ENCODE results near the gene SAMM50.

Gene SAMM50

GRCh38 chr22:43955040-43955882 lies at the start of gene SAMM50:
SAMM50 (plus strand) TSS chr22:43955442; CDS start chr22:43955578, 136 bp downstream.
- in situ Hi-C loops (cut with HindIII; ENCODE audit: low sequenced_read_pairs), result no loop called here

GRCh38 chr22:43905681-43906080 lies 49.6 kb upstream of the SAMM50 start:
- in situ Hi-C loops (cut with HindIII; ENCODE audit: low sequenced_read_pairs), result no loop called here

GRCh38 chr22:43909708-43910107 lies 45.5 kb upstream of the SAMM50 start:
- in situ Hi-C loops (cut with HindIII; ENCODE audit: low sequenced_read_pairs), result no loop called here

- in situ Hi-C loops (cut with HindIII; ENCODE audit: low sequenced_read_pairs), result no loop called here
Observed at GRCh38 chr22:43910178-43910695, 45.0 kb upstream of the SAMM50 start.

GRCh38 chr22:43911351-43911750 lies 43.9 kb upstream of the SAMM50 start:
- in situ Hi-C loops (cut with HindIII; ENCODE audit: low sequenced_read_pairs), result no loop called here

- in situ Hi-C loops (cut with HindIII; ENCODE audit: low sequenced_read_pairs), result no loop called here
Observed at GRCh38 chr22:43917521-43917920, 37.7 kb upstream of the SAMM50 start.

GRCh38 chr22:43919106-43919973 lies 35.9 kb upstream of the SAMM50 start:
- in situ Hi-C loops (cut with HindIII; ENCODE audit: low sequenced_read_pairs), result no loop called here

GRCh38 chr22:43921370-43921769 lies 33.9 kb upstream of the SAMM50 start:
- in situ Hi-C loops (cut with HindIII; ENCODE audit: low sequenced_read_pairs), result no loop called here

GRCh38 chr22:43922123-43922522 lies 33.1 kb upstream of the SAMM50 start:
- in situ Hi-C loops (cut with HindIII; ENCODE audit: low sequenced_read_pairs), result no loop called here

GRCh38 chr22:43923191-43923590 lies 32.1 kb upstream of the SAMM50 start:
- in situ Hi-C loops (cut with HindIII; ENCODE audit: low sequenced_read_pairs), result no loop called here

GRCh38 chr22:43923631-43924464 lies 31.4 kb upstream of the SAMM50 start, which contains the start of gene PNPLA3:
PNPLA3 (plus strand) TSS chr22:43923805; CDS start chr22:43923912, 107 bp downstream.
- in situ Hi-C loops (cut with HindIII; ENCODE audit: low sequenced_read_pairs), result no loop called here

GRCh38 chr22:43924877-43925276 lies 30.4 kb upstream of the SAMM50 start:
- in situ Hi-C loops (cut with HindIII; ENCODE audit: low sequenced_read_pairs), result no loop called here

GRCh38 chr22:43925433-43926348 lies 29.6 kb upstream of the SAMM50 start:
- in situ Hi-C loops (cut with HindIII; ENCODE audit: low sequenced_read_pairs), result no loop called here

- in situ Hi-C loops (cut with HindIII; ENCODE audit: low sequenced_read_pairs), result no loop called here
Observed at GRCh38 chr22:43926349-43926710, 28.9 kb upstream of the SAMM50 start.

GRCh38 chr22:43928468-43928867 lies 26.8 kb upstream of the SAMM50 start:
- in situ Hi-C loops (cut with HindIII; ENCODE audit: low sequenced_read_pairs), result no loop called here

- in situ Hi-C loops (cut with HindIII; ENCODE audit: low sequenced_read_pairs), result no loop called here
Observed at GRCh38 chr22:43928908-43929307, 26.3 kb upstream of the SAMM50 start.

- in situ Hi-C loops (cut with HindIII; ENCODE audit: low sequenced_read_pairs), result no loop called here
Observed at GRCh38 chr22:43931771-43932170, 23.5 kb upstream of the SAMM50 start.

- in situ Hi-C loops (cut with HindIII; ENCODE audit: low sequenced_read_pairs), result no loop called here
Observed at GRCh38 chr22:43941449-43941848, 13.8 kb upstream of the SAMM50 start.

- in situ Hi-C loops (cut with HindIII; ENCODE audit: low sequenced_read_pairs), result no loop called here
Observed at GRCh38 chr22:43944670-43945430, 10.4 kb upstream of the SAMM50 start.

Measured in endothelial cell of hepatic sinusoid (primary cell).